Liver (tissue), 9 donors: Measurements from ENCODE around the gene DMC1. TPM values are rescaled to one million over a fixed set of nuclear protein-coding genes. Genes with fewer than 3 reads are reported as not detected.

Experiments used
- DNase-seq: peaks from one replicate; pipeline ENCODE4 v3.0.0-alpha.2; 2017; ENCODE audit warnings: low spot score
- H3K27ac ChIP-seq, 2 donors: one replicate each; pipeline ENCODE4 v1.7.0; 2013; ENCODE audit warnings: inconsistent platforms in 2 of 2, low read length in 2 of 2, control low read depth in 1 of 2, low read depth in 1 of 2, mild to moderate bottlenecking in 1 of 2
- H3K27me3 ChIP-seq, 4 donors: one replicate each; pipeline versions ENCODE4 v1.6.1 to v1.7.0; 2013; ENCODE audit warnings: low read length in 3 of 4, inconsistent platforms in 1 of 4, mild to moderate bottlenecking in 1 of 4, moderate library complexity in 1 of 4; ENCODE audit not compliant: control insufficient read depth in 4 of 4, insufficient read depth in 4 of 4
- H3K36me3 ChIP-seq, 4 donors: one replicate each; pipeline versions ENCODE4 v1.6.1 to v1.7.0; 2013; ENCODE audit warnings: low read length in 3 of 4, mild to moderate bottlenecking in 3 of 4, low read depth in 1 of 4, moderate library complexity in 1 of 4; ENCODE audit not compliant: control insufficient read depth in 4 of 4, insufficient read depth in 3 of 4
- H3K4me1 ChIP-seq, 4 donors: one replicate each; pipeline versions ENCODE4 v1.6.1 to v1.7.0; 2013; ENCODE audit warnings: low read length in 3 of 4, mild to moderate bottlenecking in 3 of 4, moderate library complexity in 1 of 4; ENCODE audit not compliant: control insufficient read depth in 4 of 4, insufficient read depth in 4 of 4
- H3K4me3 ChIP-seq, 3 donors: one replicate each; pipeline versions ENCODE4 v1.6.1 to v1.7.0; 2013; ENCODE audit warnings: low read length in 3 of 3, control low read depth in 1 of 3, low read depth in 1 of 3, mild to moderate bottlenecking in 1 of 3
- H3K9ac ChIP-seq, 2 donors: one replicate each; pipeline ENCODE4 v1.7.0; 2013; ENCODE audit warnings: low read length in 2 of 2, mild to moderate bottlenecking in 2 of 2, moderate library complexity in 2 of 2, control low read depth in 1 of 2, low read depth in 1 of 2
- H3K9me3 ChIP-seq, 4 donors: one replicate each; pipeline versions ENCODE4 v1.6.1 to v1.7.0; 2013; ENCODE audit warnings: low read length in 3 of 4; ENCODE audit not compliant: control insufficient read depth in 4 of 4
- ATF3 ChIP-seq: IDR thresholded peaks from 2 replicates; pipeline ENCODE4 v1.6.1; 2016; ENCODE audit warnings: antibody characterized with exemption
- CTCF ChIP-seq: fragments of 150-350 bp; IDR thresholded peaks from 2 replicates; pipeline ENCODE4 v1.5.1; 2017; ENCODE audit warnings: improper control_type of control experiment, low read depth, low read length; ENCODE audit not compliant: missing input control
- EGR1 ChIP-seq, 2 donors: IDR thresholded peaks; 2 replicates each; pipeline ENCODE4 v1.6.1; 2016 to 2018; ENCODE audit warnings: antibody characterized with exemption in 2 of 2, low read depth in 2 of 2
- FOXA1 ChIP-seq: IDR thresholded peaks from 2 replicates; pipeline ENCODE4 v1.6.1; 2016; ENCODE audit warnings: antibody characterized with exemption
- FOXA2 ChIP-seq: IDR thresholded peaks from 2 replicates; pipeline ENCODE4 v1.6.1; 2016; ENCODE audit warnings: antibody characterized with exemption
- GABPA ChIP-seq, 2 donors: IDR thresholded peaks in 1 of 2; conservative IDR thresholded peaks in 1 of 2; 2 replicates each; pipeline ENCODE4 v1.6.1; 2016; ENCODE audit warnings: antibody characterized with exemption in 2 of 2, mild to moderate bottlenecking in 1 of 2, moderate library complexity in 1 of 2
- HNF4A ChIP-seq, 2 donors: conservative IDR thresholded peaks; 2 replicates each; pipeline ENCODE4 v1.6.1; 2016; ENCODE audit warnings: antibody characterized with exemption in 2 of 2, mild to moderate bottlenecking in 2 of 2
- HNF4G ChIP-seq: IDR thresholded peaks from 2 replicates; pipeline ENCODE4 v1.6.1; 2016; ENCODE audit warnings: antibody characterized with exemption
- JUND ChIP-seq, 2 donors: IDR thresholded peaks; 2 replicates each; pipeline ENCODE4 v1.6.1; 2016; ENCODE audit warnings: antibody characterized with exemption in 2 of 2
- MAX ChIP-seq: IDR thresholded peaks from 2 replicates; pipeline ENCODE4 v1.6.1; 2016; ENCODE audit warnings: antibody characterized with exemption
- NR2F2 ChIP-seq: IDR thresholded peaks from 2 replicates; pipeline ENCODE4 v1.6.1; 2016; ENCODE audit warnings: antibody characterized with exemption
- RAD21 ChIP-seq, 2 donors: IDR thresholded peaks; 2 replicates each; pipeline ENCODE4 v1.6.1; 2016; ENCODE audit warnings: antibody characterized with exemption in 2 of 2, mild to moderate bottlenecking in 2 of 2
- REST ChIP-seq: IDR thresholded peaks from 2 replicates; pipeline ENCODE4 v1.6.1; 2016; ENCODE audit warnings: antibody characterized with exemption, mild to moderate bottlenecking
- RXRA ChIP-seq, 2 donors: IDR thresholded peaks; 2 replicates each; pipeline ENCODE4 v1.6.1; 2017 to 2018; ENCODE audit warnings: antibody characterized with exemption in 2 of 2, mild to moderate bottlenecking in 1 of 2
- SP1 ChIP-seq: IDR thresholded peaks from 2 replicates; pipeline ENCODE4 v1.6.1; 2018; ENCODE audit warnings: antibody characterized with exemption, mild to moderate bottlenecking
- TAF1 ChIP-seq: conservative IDR thresholded peaks from 2 replicates; pipeline ENCODE4 v1.6.1; 2016; ENCODE audit warnings: antibody characterized with exemption, mild to moderate bottlenecking
- YY1 ChIP-seq: IDR thresholded peaks from 2 replicates; pipeline ENCODE4 v1.6.1; 2016; ENCODE audit warnings: antibody characterized with exemption, mild to moderate bottlenecking
- ZBTB33 ChIP-seq: IDR thresholded peaks from 2 replicates; pipeline ENCODE4 v1.6.1; 2016; ENCODE audit warnings: antibody characterized with exemption
- WGBS: extraction: QIAGEN DNeasy Blood & Tissue Kit; methylation state at CpG from one replicate; pipeline ENCODE4 v1.1.7; 2013; 5-methylcytosine and 5-hydroxymethylcytosine counted together
- polyA plus RNA-seq, 2 donors: library from polyadenylated mRNA; stranded (reverse) in 1 of 2; unstranded in 1 of 2; fragments of 200-250 nt in 1 of 2; fragments of >200 nt in 1 of 2; fragmentation: Nextera tagmentation in 1 of 2; extraction: Ambion mirVana in 1 of 2; gene quantifications; one replicate each; pipeline versions ENCODE4 v1.2.1 to v1.2.3, GENCODE V29; 2013 to 2015
- total RNA-seq, 2 donors: library from RNA; depleted of rRNA; stranded (reverse); fragments of >200 nt; gene quantifications; one replicate each; pipeline ENCODE4 v1.2.3, GENCODE V29; 2014
- donor health status: healthy.
- donor health status: healthy.
- donor health status: healthy.
- donor health status: healthy.
- donor health status: healthy.

The DMC1 gene
- total and polyA plus RNA-seq, 4 donors = 0.25 to 6.8 (median 1.1) TPM; not detected in 1

- no peak overlapping the region for H3K4me3 ChIP-seq
- no peaks in the 10 kb centered on the region for H3K36me3 ChIP-seq
- 74% methylated on average over 7 of the region's 7 CpGs for WGBS
- H3K4me1 ChIP-seq = peaks cover 4 to 11% (median 8%) of the 10 kb centered on the region in 4 donors
- H3K27ac ChIP-seq = no peak overlapping the region
- H3K9me3 ChIP-seq = no peaks in the 10 kb centered on the region
- H3K27me3 ChIP-seq = no peaks in the 10 kb centered on the region
- TF ChIP-seq RXRA (IDR thresholded peaks at IDR 0.05) (no peak), GABPA (IDR thresholded peaks at IDR 0.05 in 1 of 2, conservative IDR thresholded peaks at IDR 0.05 in 1 of 2) (no peak), JUND (IDR thresholded peaks at IDR 0.05) (no peak), ATF3 (no peak), NR2F2 (no peak), EGR1 (IDR thresholded peaks at IDR 0.05; ENCODE audit: low read depth in 2 of 2) (no peak), HNF4A (conservative IDR thresholded peaks at IDR 0.05) (no peak), HNF4G (no peak), FOXA1 (no peak), FOXA2 (no peak), RAD21 (IDR thresholded peaks at IDR 0.05) (no peak), ZBTB33 (no peak), REST (no peak), TAF1 (no peak), YY1 (no peak), SP1 (no peak), MAX (no peak), CTCF (no peak)
- no peak overlapping the region for H3K9ac ChIP-seq
- no peak for DNase-seq
These were observed 2.3 kb downstream of the DMC1 start for GRCh38 chr22:38567531-38568285.
